Transverse colon (tissue), 4 donors: ENCODE measurements around the gene GABRR2. TPM values are rescaled to one million over a fixed set of nuclear protein-coding genes. Genes with fewer than 3 reads are reported as not detected.
A peak's percentile ranks its signal among the peaks of the same experiment; 100 is the strongest.

ENCODE experiments used
- DNase-seq: peaks from one replicate; pipeline ENCODE4 v3.0.0-alpha.2; 2019
- H3K27ac ChIP-seq, 4 donors: fragments of 200-600 bp; sonication (generic); 2 replicates each; pipeline ENCODE4 v1.5.1; 2016 to 2018; ENCODE audit warnings: inconsistent platforms in 4 of 4
- H3K27me3 ChIP-seq: fragments of 200-600 bp; sonication (generic); 2 replicates; pipeline ENCODE4 v1.5.1; 2017; ENCODE audit warnings: inconsistent platforms
- H3K36me3 ChIP-seq, 4 donors: fragments of 200-600 bp; sonication (generic); 2 replicates each; pipeline ENCODE4 v1.5.1; 2017 to 2019; ENCODE audit warnings: inconsistent platforms in 4 of 4
- H3K4me1 ChIP-seq, 4 donors: fragments of 200-600 bp; sonication (generic); 2 replicates each; pipeline ENCODE4 v1.5.1; 2017 to 2020; ENCODE audit warnings: inconsistent platforms in 4 of 4
- H3K4me3 ChIP-seq, 4 donors: fragments of 200-600 bp; sonication (generic); 1 replicate in 1 of 4; 2 replicates in 3 of 4; pipeline versions ENCODE4 v1.5.1 to v1.6.1; 2017 to 2019; ENCODE audit warnings: inconsistent platforms in 4 of 4
- H3K9me3 ChIP-seq, 2 donors: fragments of 200-600 bp; sonication (generic); 2 replicates each; pipeline ENCODE4 v1.5.1; 2017 to 2019; ENCODE audit warnings: inconsistent platforms in 2 of 2
- EP300 ChIP-seq: sonication (generic); formaldehyde crosslinking; IDR thresholded peaks from one replicate; pipeline ENCODE4 v1.6.1; 2017; ENCODE audit warnings: antibody characterized with exemption, low read depth
- POLR2A ChIP-seq: fragments of 450-650 bp; IDR thresholded peaks from one replicate; pipeline ENCODE4 v1.6.1; 2016; ENCODE audit warnings: antibody characterized with exemption, mild to moderate bottlenecking, moderate library complexity
- POLR2AphosphoS5 ChIP-seq, 3 donors: sonication (generic); formaldehyde crosslinking; IDR thresholded peaks; one replicate each; pipeline ENCODE4 v1.6.1; 2016; ENCODE audit warnings: antibody characterized with exemption in 3 of 3
- WGBS, 2 donors: methylation state at CpG; one replicate each; pipeline ENCODE4 v1.1.5; 2018; ENCODE audit warnings: low coverage in 1 of 2; 5-methylcytosine and 5-hydroxymethylcytosine counted together
- in situ Hi-C, 4 donors: fragments of 200-750 bp; cut with MboI; loops; one replicate each; pipeline versions ENCODE4 v1.15.0 to v1.15.1; 2017; ENCODE audit warnings: low sequenced_read_pairs in 3 of 4, low pct_ligation_motif_present in 1 of 4, low pct_unique_long_range_greater_than_20kb in 1 of 4
- intact Hi-C: fragments of 100-400 bp; cut with DNase I; formaldehyde crosslinking; loops from one replicate; pipeline ENCODE4 v1.15.1; 2023; ENCODE audit warnings: low total_unique reads
- total RNA-seq, 4 donors: library from RNA; depleted of rRNA; stranded (reverse); fragments of >200 nt; gene quantifications; one replicate each; pipeline ENCODE4 v1.1.0, GENCODE V29; 2016
- TF ChIP-seq, protein P1 (sequence below), 5 experiments: fragments of 200-600 bp in 3 of 5; fragments of 450-650 bp in 2 of 5; sonication (generic) in 3 of 5; IDR thresholded peaks; 1 replicate in 2 of 5; 2 replicates in 3 of 5; pipeline ENCODE4 v1.5.1; 2016 to 2017; ENCODE audit warnings: antibody characterized with exemption in 5 of 5, inconsistent platforms in 3 of 5, mild to moderate bottlenecking in 2 of 5, moderate library complexity in 1 of 5

GABRR2 gene
- total RNA-seq, 4 donors from 2014 or later, result 1.1 to 4.3 (median 1.2) TPM; not detected in 1

DNA sequence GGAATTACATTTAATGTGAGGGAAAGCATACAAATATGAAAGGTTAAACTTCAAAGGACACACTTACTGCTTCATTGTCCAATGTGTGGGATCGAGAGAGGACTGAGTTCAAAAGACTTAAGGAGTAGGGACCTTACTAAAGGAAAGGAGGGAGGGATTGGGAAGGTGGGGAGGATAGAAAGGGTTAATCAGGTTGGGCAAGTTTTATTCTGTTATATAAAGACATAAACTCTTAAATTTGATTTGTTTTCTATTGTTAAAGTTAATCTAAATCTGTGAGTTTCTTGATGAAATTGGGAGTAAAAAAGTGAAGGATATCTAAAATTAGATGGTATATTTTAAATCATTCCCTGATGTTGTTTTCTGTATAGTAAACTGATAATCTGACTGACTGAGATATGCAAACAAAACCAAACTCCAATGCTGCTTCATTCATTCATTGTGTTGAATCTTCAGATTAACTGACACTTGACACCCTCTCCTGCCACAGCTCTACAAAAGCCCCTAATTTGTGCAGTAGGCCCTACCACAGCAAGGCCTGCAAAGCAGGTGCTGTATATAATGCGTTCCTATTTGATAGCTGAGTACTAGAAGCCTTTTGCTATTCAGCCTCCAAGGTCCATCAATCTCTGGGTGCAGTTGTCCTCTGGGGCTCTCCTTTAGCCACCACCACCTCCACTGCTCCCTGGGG is 38.7 kb upstream of the GABRR2 start:
- no peak overlapping the region for H3K4me3 ChIP-seq
- H3K27ac ChIP-seq, result peak overlapping the region; percentile 96 to 99 (median 99)
- no peak for DNase-seq
- in situ Hi-C loops (loop anchor here in 3 of 4 donors (10.0 to 25.0 kb wide), 3 partner anchors 242 to 367 kb away; partner anchors contain the start of genes PNRC1 (in 1 of the 3) and SRSF12 (in 1 of the 3)), intact Hi-C loops (no loop called here)
- no peaks in the 10 kb centered on the region for H3K9me3 ChIP-seq
- no peaks in the 10 kb centered on the region for H3K27me3 ChIP-seq
- no peaks in the 10 kb centered on the region for H3K36me3 ChIP-seq
- H3K4me1 ChIP-seq, result peaks cover 4 to 36% (median 26%) of the 10 kb centered on the region in 4 donors
- TF ChIP-seq, protein P1, sequence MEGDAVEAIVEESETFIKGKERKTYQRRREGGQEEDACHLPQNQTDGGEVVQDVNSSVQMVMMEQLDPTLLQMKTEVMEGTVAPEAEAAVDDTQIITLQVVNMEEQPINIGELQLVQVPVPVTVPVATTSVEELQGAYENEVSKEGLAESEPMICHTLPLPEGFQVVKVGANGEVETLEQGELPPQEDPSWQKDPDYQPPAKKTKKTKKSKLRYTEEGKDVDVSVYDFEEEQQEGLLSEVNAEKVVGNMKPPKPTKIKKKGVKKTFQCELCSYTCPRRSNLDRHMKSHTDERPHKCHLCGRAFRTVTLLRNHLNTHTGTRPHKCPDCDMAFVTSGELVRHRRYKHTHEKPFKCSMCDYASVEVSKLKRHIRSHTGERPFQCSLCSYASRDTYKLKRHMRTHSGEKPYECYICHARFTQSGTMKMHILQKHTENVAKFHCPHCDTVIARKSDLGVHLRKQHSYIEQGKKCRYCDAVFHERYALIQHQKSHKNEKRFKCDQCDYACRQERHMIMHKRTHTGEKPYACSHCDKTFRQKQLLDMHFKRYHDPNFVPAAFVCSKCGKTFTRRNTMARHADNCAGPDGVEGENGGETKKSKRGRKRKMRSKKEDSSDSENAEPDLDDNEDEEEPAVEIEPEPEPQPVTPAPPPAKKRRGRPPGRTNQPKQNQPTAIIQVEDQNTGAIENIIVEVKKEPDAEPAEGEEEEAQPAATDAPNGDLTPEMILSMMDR (IDR thresholded peaks at IDR 0.05), result no peak
- TF ChIP-seq EP300 (no peak), POLR2AphosphoS5 (IDR thresholded peaks at IDR 0.05) (no peak), POLR2A (no peak)
- whole genome bisulfite sequencing, 2 donors, result 61 to 77% methylated on average over 2 of the region's 2 CpGs

DNA sequence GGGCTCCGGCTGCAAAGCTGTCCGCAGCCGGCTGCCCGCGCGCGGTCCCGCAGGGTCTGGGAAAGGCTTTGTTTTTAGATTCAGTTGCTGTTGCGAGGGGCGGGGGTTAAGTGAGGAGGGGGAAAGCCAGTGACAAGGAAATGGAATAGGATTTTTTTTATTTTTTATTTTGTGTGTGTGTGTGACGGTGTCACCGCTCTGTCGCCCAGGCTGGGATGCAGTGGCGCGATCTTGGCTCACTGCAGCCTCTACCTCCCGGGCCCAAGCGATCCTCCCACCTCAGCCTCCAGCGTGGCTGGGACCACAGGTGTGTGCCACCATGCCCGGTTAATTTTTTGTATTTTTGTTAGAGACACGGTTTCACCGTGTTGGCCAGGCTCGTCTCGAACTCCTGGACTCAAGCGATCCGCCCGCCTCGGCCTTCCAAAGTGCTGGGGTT is 38.0 kb upstream of the GABRR2 start:
- Histone ChIP-seq H3K27ac (peak overlapping the region; percentile 96 to 99 (median 99)), H3K9me3 (no peaks in the 10 kb centered on the region), H3K27me3 (no peaks in the 10 kb centered on the region), H3K4me1 (peaks cover 4 to 44% (median 29%) of the 10 kb centered on the region in 4 donors), H3K36me3 (no peaks in the 10 kb centered on the region), H3K4me3 (peak overlapping the region; percentile 68 to 88 (median 86))
- intact Hi-C loops, result no loop called here
- DNase-seq, result no peak
- in situ Hi-C loops, result loop anchor here in 3 of 4 donors (10.0 to 25.0 kb wide), 3 partner anchors 241 to 366 kb away; partner anchors contain the start of genes PNRC1 (in 1 of the 3) and SRSF12 (in 1 of the 3)
- 32 to 44% methylated on average over 5 to 27 of the region's 27 CpGs for WGBS, 2 donors
- no peak for TF ChIP-seq POLR2A
- no peak for TF ChIP-seq EP300
- TF ChIP-seq, protein P1 (IDR thresholded peaks at IDR 0.05), result no peak
- TF ChIP-seq POLR2AphosphoS5 (IDR thresholded peaks at IDR 0.05), result no peak

DNA sequence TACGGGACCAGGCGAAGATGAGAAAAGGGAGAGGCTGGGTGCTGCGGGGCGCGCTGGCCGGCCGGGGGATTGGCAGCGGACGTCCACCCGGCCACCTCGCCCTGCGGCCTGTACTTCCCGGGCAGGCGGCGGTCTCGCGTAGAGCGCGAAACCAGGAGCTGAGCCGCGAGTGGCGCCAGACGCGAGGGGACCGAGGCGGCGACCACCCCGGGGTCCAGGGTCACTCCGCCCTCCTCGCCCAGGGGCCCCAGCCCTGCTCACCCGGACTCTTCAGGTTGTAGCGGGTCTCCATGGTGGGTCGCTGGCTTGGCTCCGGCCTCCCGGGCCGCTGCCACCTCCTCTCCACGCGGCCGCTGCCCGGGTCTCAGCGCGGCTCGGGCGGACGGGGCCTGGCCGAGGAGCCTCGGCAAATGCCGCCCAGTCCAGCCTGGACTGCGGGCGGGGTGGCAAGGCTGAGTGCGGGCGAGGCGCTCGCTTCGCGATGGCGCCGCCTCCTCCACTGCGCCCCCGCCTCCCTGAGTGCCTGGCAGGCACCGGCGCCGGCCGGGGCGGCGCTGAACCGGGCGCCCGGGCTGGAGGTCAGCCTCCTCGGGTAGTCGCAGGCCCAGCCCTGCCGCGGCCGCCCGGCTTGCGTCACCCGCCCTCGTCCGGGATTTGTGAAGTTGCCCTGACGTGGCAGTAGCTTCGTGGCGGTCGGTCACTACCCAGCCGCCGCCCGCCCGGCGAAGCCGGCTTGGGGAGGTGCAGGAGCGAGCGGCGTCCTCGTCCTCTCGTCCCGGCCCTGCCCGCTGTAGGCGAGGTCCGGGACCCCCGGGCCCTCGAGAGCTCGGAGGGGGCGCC is 37.4 kb upstream of the GABRR2 start, which contains the start of gene UBE2J1:
TSS of gene UBE2J1 (minus strand) at position 445 of the 840 bp plus-strand sequence. CDS start at position 292, 153 bp downstream.
- peaks cover 4 to 50% (median 29%) of the 10 kb centered on the region in 4 donors for H3K4me1 ChIP-seq
- intact Hi-C loops (no loop called here), in situ Hi-C loops (loop anchor here in 3 of 4 donors (10.0 to 25.0 kb wide), 3 partner anchors 240 to 365 kb away; partner anchors contain the start of genes PNRC1 (in 1 of the 3) and SRSF12 (in 1 of the 3))
- TF ChIP-seq, protein P1 (IDR thresholded peaks at IDR 0.05), result no peak
- TF ChIP-seq POLR2AphosphoS5 (IDR thresholded peaks at IDR 0.05), result peak; percentile 69 to 98 (median 94)
- TF ChIP-seq POLR2A, result peak; percentile 96
- TF ChIP-seq EP300, result peak; percentile 38
- peak; percentile 96 for DNase-seq
- H3K36me3 ChIP-seq, result no peaks in the 10 kb centered on the region
- 1% methylated on average over 52 of the region's 102 CpGs; no CpG with 5 or more reads in 1 of the 2 donors for WGBS, 2 donors
- peak within 1 kb of the TSS; percentile 96 to 99 (median 99) for H3K27ac ChIP-seq
- H3K27me3 ChIP-seq, result no peaks in the 10 kb centered on the region
- no peaks in the 10 kb centered on the region for H3K9me3 ChIP-seq
- H3K4me3 ChIP-seq, result peak within 1 kb of the TSS; percentile 68 to 88 (median 86)
